ENCODE measurements around the gene EDN1.

- no peak for TF ChIP-seq POLR2A (IDR thresholded peaks at IDR 0.05)
- TF ChIP-seq CTCF (IDR thresholded peaks at IDR 0.05) = no peak
Measured at GRCh38 chr6:12260458-12261093, 29.6 kb upstream of the EDN1 start.

Data from testis (tissue), 2 donors.